Astrocyte of the hippocampus (primary cell): ENCODE measurements around the gene CTIF.
A peak's percentile ranks its signal among the peaks of the same experiment; 100 is the strongest.

Experiments used
- DNase-seq: peaks from one replicate; pipeline ENCODE4 v3.0.0; 2011; ENCODE audit warnings: low read depth, low spot score

Gene CTIF

DNA sequence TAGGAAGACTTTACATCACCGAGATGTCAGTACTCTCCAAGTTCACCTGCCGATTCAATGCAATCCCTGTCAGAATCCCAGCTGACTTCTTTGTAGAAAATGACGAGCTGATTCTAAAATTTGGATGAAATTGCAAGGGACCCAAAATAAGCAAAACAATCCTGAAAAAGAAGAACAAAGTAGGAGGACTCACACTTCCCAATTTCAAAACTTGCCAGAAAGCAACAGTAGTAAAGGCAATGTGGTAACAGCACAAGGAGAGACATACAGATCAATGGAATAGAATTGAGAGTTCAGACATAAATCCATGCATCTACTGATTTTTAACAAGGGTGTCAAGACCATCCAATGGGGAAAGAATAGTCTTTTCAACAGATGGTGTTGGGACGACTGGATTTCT, 359.7 kb downstream of the CTIF start:
- no peak for DNase-seq

DNA sequence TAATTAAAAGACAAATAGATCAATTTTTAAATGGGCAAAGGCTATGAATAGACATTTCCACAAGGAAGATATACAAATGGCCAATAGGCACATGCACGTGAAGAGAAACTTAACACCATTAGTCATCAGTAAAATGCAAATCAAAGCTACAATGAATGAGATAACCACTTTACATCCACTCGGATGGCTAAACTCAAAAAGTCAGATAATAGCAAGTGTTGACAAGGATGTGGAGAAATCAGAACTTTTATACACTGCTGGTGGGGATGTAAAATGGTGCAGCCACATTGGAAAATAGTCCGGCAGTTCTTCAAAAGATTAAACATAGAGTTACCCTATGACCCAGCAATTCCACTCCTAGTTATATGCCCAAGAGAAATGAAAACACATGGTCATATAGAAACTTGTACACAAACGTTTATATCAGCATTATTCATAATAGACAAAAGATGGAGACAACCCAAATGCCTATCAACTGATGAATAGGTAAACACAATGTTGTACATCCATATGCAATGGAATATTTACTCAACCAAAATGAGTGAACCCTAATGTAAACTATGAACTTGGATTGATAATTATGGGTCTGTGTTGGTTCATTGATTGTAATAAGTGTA, 360.8 kb downstream of the CTIF start:
- no peak for DNase-seq

DNA sequence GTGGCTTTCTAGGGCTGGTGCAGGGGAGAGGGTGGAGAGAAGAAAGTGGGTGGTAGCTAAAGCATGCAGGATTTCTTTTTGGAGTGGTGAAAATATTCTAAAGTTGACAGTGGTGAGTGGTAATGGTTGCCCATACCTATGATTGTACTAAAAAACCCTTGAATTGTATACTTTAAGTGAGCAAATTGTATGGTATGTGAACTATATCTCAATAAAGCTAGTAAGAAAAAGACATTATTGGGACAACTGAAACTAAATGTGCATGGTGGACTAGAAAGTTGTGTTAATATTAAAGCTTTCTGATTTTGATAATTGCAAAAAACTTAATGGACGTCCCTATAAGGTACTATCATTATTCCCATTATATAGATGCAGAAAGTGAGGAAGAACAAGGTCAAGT, 361.6 kb downstream of the CTIF start:
- DNase-seq = no peak

DNA sequence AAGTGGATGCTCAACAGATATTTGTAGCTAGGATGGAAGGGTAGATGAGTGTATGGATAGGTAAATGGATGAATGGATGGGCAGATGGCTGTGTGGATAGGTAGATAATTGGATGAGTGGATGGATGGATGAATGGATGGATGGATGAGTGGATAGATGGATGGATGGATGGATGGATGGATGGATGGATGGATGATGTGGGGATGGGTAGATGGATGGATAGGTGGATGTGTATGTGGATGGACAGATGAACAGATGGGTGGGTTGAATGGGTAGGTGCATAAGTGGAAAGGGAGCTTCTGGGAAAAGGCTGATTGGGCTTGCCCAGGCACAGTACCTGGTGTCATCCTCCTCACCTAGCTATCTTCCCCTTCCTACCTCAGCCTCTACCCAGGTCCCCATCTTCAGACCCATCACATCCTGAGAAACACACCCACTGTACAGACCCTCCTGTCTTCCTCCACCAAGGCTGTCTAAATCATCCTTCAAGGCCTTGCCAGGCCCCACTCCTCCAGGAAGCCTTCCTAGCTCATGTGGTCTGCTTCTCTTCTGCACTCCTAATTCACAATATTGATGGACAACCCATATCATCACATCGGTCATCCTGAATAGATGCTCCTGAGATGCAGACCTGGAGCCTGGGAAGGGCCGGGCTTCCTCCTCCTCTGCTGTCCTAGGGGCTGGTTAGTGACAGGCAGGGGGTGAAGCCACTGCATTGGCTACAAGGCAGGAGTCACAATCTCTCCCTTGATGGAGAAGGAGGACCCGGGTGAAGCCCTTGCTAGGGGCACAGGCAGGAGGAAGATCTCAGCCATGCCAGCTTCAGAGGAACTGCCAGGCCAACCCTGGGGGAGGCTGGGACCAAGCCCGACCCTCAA, 362.6 kb downstream of the CTIF start:
- no peak for DNase-seq

DNA sequence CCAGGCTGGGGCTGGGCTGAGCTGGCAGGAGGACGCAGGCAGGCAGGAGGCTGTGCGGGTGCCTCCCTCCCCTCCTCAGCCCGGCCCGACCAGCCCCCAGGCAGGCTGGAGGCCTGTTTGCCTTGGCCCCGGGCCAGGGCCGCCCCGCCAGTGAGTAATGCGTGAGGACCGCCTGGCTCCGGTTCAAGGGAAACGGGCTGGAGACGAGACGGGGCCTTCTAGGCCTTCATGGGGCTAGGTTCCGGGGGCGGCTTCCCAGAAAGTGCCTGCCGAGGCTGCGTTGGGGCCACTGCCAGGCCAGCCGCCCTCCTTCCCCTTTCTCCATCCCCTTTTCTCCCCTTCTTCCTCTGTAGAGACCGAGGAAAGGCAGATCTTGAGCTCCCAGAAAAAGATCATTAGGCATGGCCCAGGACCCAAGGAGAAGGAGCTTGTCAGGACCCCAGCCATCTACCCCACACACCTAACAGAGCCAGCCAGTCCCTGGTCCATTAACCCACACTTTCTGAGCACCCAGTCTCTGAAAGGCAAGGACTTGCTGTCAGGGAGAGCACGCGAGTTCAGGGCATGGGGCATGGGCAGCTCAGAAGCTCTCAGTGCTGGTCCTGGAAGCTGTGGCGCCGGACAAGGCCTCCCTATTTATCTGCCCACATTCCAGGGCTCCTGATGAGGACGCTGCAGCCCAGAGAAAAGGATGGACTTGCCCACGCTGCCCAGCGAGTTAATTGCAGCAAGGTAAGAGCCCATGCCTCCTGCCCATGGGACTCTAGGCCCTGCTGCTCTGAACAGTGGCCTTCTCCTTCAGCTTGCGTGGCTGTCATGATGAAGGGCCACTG, 363.4 kb downstream of the CTIF start:
- DNase-seq = peak; percentile 99

- peak; percentile 87 for DNase-seq
Observed at GRCh38 chr18:48902856-48903601, 364.2 kb downstream of the CTIF start.

- DNase-seq = no peak
Observed at GRCh38 chr18:48904091-48904490, 365.3 kb downstream of the CTIF start.

DNA sequence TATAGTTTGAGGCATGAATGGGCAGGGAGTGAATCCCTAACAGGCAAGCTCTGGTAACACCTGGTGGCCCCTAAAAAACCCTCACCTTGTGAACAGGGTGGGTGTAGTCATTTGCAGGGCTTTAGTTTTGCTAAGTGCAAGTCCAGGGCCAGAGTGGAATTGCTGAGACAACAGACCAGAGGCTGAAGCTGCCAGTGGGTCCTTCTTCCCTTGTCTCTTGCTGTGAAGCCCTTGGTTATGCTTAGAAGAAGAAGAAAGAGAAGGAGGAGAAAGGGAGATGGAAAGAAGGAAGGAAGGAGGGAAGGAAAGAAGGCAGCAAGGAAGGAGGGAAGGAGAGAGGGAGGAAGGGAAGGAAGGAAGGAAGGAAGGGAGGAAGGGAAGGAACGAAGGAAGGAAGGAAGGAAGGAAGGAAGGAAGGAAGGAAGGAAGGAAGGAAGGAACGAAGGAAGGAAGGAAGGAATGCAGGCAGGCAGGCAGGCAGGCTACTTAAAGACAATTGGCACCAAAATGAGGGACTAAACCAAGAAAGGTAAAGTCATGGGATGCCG, 366.1 kb downstream of the CTIF start:
- no peak for DNase-seq

DNA sequence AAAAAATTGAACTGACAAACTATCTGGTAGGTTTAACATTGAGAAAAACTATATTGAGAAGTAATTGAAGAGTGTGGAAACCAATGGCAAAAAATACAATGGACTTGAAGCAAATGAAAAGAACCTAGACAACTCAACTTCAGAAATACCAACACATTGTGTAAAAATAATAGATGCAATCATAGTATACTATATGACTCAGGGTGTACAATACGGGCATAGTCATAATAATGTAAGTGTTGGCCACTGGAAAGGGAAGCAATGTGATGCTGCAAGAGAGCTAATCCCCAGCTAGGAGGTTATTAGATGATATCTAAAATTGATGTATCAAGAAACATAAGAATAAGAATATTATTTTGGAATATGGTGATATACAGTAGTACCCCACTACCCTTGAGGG, 366.7 kb downstream of the CTIF start:
- no peak for DNase-seq

DNA sequence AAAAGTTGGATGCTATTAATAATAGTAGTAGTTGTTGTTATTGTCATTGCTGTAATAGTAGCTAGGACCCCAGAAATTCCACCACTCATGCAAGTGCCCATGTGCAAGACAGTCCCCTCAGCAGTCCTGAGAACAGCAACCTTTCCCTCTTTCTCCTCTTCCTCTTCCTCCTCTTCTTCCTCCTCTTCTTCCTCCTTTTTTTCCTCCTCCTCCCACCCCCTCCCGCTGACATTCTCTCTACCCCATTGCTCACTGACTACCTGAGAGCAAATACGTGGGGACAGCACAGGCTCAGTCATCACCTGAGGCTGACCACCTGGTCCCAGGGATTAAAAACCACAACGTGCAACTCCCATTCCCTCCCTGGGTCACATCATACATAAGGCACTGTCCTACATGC, 370.1 kb downstream of the CTIF start:
- no peak for DNase-seq

- no peak for DNase-seq
Observed at GRCh38 chr18:48909721-48910120, 370.9 kb downstream of the CTIF start.

GRCh38 chr18:48910972-48911545, 372.2 kb downstream of the CTIF start:
- no peak for DNase-seq
